Colon (tissue), 2 donors: Measurements from ENCODE around the gene QKI.

Experiments
- FAIRE-seq: peaks from 2 replicates; lab custom pipeline; 2012; peaks lifted over from hg19 to GRCh38; lab: Jason Lieb, UNC
- donor health status: control.
- donor health status: control.

QKI gene

GRCh38 chr6:163620101-163620500 lies 205.6 kb downstream of the QKI start:
- FAIRE-seq, result no peak

- no peak for FAIRE-seq
These were observed 206.3 kb downstream of the QKI start for GRCh38 chr6:163620670-163621330.

- no peak for FAIRE-seq
These were observed 210.7 kb downstream of the QKI start for GRCh38 chr6:163625265-163625664.

- no peak for FAIRE-seq
These were observed 211.8 kb downstream of the QKI start for GRCh38 chr6:163626073-163626867.

- no peak for FAIRE-seq
These were observed 212.9 kb downstream of the QKI start for GRCh38 chr6:163627274-163628062.
